GM06990 (cell line): ENCODE measurements around the gene ZNF500.
A peak's percentile ranks its signal among the peaks of the same experiment; 100 is the strongest.

Experiments
- DNase-seq: peaks from one replicate; pipeline ENCODE4 v3.0.0-alpha.2; 2011; ENCODE audit not compliant: insufficient read length; ENCODE audit errors: extremely low read depth
- H3K27me3 ChIP-seq: replicated peaks from 2 replicates; pipeline ENCODE4 v1.6.0; 2011; ENCODE audit warnings: low read length; ENCODE audit not compliant: control insufficient read depth, insufficient read depth
- H3K36me3 ChIP-seq: 2 replicates; pipeline ENCODE4 v1.5.1; 2011; ENCODE audit warnings: low read length; ENCODE audit not compliant: control insufficient read depth, insufficient read depth
- H3K4me3 ChIP-seq: replicated peaks from 2 replicates; pipeline ENCODE4 v1.5.1; 2011; ENCODE audit warnings: low read depth, mild to moderate bottlenecking, control low read depth, low read length
- TF ChIP-seq, protein P1 (sequence below): IDR thresholded peaks from 2 replicates; pipeline ENCODE4 v1.5.1; 2011; ENCODE audit warnings: low read length, control low read depth, mild to moderate bottlenecking, inconsistent platforms; ENCODE audit not compliant: insufficient read depth, poor library complexity, severe bottlenecking

ZNF500 gene

DNA sequence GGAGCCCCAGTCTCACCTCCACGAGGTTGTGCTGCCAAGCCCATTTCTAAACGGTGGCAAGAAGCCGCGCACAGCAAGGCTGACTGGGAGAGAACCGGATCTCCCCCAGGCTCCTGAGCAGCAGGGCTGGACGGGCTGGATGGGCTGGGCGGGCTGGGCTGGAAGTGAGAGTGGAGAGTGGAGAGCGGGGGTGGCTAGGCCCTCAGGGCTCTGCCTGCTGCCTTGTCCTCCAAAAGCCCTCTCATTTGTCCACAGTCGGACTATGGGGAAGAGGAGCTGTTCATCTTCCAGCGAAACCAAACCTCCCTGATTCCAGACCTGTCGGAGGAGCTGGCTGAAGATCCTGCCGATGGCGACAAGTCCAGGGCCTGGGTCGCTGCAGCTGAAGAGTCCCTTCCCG, 29.4 kb downstream of the ZNF500 start:
- TF ChIP-seq, protein P1, sequence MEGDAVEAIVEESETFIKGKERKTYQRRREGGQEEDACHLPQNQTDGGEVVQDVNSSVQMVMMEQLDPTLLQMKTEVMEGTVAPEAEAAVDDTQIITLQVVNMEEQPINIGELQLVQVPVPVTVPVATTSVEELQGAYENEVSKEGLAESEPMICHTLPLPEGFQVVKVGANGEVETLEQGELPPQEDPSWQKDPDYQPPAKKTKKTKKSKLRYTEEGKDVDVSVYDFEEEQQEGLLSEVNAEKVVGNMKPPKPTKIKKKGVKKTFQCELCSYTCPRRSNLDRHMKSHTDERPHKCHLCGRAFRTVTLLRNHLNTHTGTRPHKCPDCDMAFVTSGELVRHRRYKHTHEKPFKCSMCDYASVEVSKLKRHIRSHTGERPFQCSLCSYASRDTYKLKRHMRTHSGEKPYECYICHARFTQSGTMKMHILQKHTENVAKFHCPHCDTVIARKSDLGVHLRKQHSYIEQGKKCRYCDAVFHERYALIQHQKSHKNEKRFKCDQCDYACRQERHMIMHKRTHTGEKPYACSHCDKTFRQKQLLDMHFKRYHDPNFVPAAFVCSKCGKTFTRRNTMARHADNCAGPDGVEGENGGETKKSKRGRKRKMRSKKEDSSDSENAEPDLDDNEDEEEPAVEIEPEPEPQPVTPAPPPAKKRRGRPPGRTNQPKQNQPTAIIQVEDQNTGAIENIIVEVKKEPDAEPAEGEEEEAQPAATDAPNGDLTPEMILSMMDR, result no peak

DNA sequence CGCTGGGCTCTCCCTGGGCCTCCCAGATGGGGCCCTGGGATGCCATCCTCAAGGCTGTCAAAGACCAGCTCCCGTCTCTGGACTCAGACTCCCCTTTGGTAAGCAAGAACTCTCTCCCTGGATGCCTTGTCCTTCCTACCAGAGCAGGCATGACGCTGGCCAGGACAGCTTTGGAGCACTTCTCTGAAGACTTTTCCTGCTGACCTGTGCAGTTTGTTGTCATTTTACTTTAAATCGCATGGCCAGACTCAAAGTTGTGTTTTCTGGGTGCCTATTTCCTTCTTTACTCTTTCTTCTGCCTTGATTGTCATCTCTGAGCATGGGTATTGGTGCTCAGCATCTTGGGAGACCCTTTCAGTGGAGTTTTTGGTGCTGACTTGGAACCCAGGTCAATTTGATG, 30.4 kb downstream of the ZNF500 start:
- TF ChIP-seq, protein P1, result no peak
- no peaks in the 10 kb centered on the region for H3K27me3 ChIP-seq
- H3K4me3 ChIP-seq, result no peak overlapping the region
- no peak for DNase-seq
- no peaks in the 10 kb centered on the region for H3K36me3 ChIP-seq

More for the DNA sequence above, 29.4 kb downstream of the ZNF500 start:
- Histone ChIP-seq H3K27me3 (no peaks in the 10 kb centered on the region), H3K36me3 (no peaks in the 10 kb centered on the region), H3K4me3 (no peak overlapping the region)
- no peak for DNase-seq

DNA sequence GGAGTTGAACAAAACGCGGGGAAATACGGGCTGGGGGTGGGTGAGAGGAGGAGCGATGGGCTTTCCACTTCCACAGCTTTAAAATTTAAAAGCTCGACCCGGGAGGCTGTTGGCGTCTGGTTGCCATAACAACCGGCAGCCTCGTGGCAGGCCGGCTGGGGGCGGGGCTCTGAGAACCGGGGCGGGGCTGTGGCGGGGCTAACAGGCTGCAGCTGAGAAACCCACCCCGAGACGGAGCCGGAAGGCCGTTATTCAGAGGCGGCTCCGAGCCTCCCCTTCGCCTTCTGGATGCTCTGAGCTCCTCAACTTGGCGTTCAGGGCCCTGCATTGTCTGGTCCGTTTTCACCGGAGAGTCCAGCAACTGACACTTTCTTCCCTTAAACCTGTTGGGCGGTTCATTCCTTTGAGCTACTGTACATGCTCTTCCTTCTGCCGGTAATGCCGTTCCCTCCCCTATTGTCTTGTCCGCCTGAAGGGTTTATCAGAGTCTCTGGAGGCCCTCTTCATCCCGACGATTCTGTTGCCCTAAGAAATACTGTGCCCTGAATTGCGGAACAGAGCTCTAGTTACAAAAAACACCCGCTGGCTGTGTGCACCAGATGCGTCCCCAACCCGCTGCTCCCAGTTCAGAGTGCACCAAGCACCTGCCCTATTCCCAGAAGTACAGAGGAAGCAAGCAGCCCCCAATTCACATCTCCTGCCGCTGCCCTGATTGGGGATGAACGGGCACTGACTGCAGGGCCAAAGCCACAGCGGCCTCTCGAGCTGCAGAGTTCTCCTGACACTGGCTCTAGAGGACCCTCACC, 32.0 kb downstream of the ZNF500 start:
- TF ChIP-seq, protein P1, result no peak
- peaks cover under 1% of the 10 kb centered on the region for H3K36me3 ChIP-seq

GRCh38 chr16:4734063-4734729, 32.8 kb downstream of the ZNF500 start, which contains the start of the genes ANKS3 and DNAAF8:
Gene ANKS3 (minus strand): TSS chr16:4734271. CDS start chr16:4730149, 4,122 bp downstream.
Gene DNAAF8 (plus strand): TSS chr16:4734537. CDS start chr16:4736515, 1,978 bp downstream.
- Histone ChIP-seq H3K36me3 (peaks cover 3% of the 10 kb centered on the region), H3K27me3 (no peaks in the 10 kb centered on the region)

More for the DNA sequence above, 32.0 kb downstream of the ZNF500 start:
- H3K27me3 ChIP-seq, result no peaks in the 10 kb centered on the region
- H3K4me3 ChIP-seq, result peak overlapping the region; percentile 95
- peak; percentile 86 for DNase-seq

DNA sequence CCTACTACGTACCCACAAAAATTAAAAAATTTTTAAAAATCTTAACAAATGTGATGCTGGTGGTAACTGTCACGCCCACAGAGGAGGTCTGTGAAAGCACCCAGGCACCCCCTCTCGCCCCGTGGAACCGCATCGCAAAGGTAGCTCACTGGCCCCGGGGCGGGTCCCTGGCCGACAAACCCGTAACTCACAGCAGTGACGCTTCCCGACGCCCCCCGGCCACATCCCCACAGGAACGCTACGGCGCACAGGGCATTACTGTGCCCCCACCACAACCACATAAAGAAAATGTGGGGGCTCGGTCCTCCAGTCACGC, 33.3 kb downstream of the ZNF500 start:
- peak overlapping the region; percentile 95 for H3K4me3 ChIP-seq
- TF ChIP-seq, protein P1, result no peak
- no peaks in the 10 kb centered on the region for H3K27me3 ChIP-seq
- peaks cover 3% of the 10 kb centered on the region for H3K36me3 ChIP-seq
- DNase-seq, result no peak

More at GRCh38 chr16:4734063-4734729, 32.8 kb downstream of the ZNF500 start, which contains the start of the genes ANKS3 and DNAAF8:
- DNase-seq, result peak; percentile 93
- peak within 1 kb of the TSS; percentile 95 for H3K4me3 ChIP-seq
- TF ChIP-seq, protein P1, result no peak
